GM18520 (cell line): ENCODE measurements around the gene PPAT.
"Not testable (repeated sequence)": the region's sequence is repeated elsewhere in the genome, so short reads cannot be mapped to it uniquely, and the experiment has no call there.

Experiments
- ATAC-seq: cut with Tn5 transposase; IDR thresholded peaks from one replicate; pipeline ENCODE4 v1.9.1; 2021; ENCODE audit not compliant: unreplicated experiment

The PPAT gene

GRCh38 chr4:56387023-56388001 is 48.1 kb downstream of the PPAT start, which contains the start of gene AASDH:
AASDH (minus strand) TSS chr4:56387491; CDS start chr4:56384299, 3,192 bp downstream.
- ATAC-seq: peak; percentile 89

- no peak for ATAC-seq
These were observed 49.3 kb downstream of the PPAT start for GRCh38 chr4:56386091-56386490.

- no peak for ATAC-seq
These were observed 60.0 kb downstream of the PPAT start for GRCh38 chr4:56375458-56375857.

- ATAC-seq: no peak
These were observed 60.5 kb downstream of the PPAT start for GRCh38 chr4:56374956-56375355.

GRCh38 chr4:56372774-56373173 is 62.6 kb downstream of the PPAT start:
- no peak for ATAC-seq

- no peak for ATAC-seq
These were observed 63.8 kb downstream of the PPAT start for GRCh38 chr4:56371426-56372220.

GRCh38 chr4:56370377-56370776 is 65.0 kb downstream of the PPAT start:
- no peak for ATAC-seq

GRCh38 chr4:56362981-56363380 is 72.4 kb downstream of the PPAT start:
- ATAC-seq: not testable (repeated sequence)

- no peak for ATAC-seq
These were observed 75.3 kb downstream of the PPAT start for GRCh38 chr4:56360071-56360470.

GRCh38 chr4:56356650-56357049 is 78.8 kb downstream of the PPAT start:
- ATAC-seq: no peak

GRCh38 chr4:56348576-56348975 is 86.8 kb downstream of the PPAT start:
- no peak for ATAC-seq

- ATAC-seq: no peak
These were observed 90.0 kb downstream of the PPAT start for GRCh38 chr4:56345458-56345857.
